NCI-H187 treated with DMSO at 0.1 percent for 48 hours (cell line): Measurements from ENCODE around the gene HARS2.
A peak's percentile ranks its signal among the peaks of the same experiment; 100 is the strongest.
"Not testable (repeated sequence)": the region's sequence is repeated elsewhere in the genome, so short reads cannot be mapped to it uniquely, and the experiment has no call there.

Experiments
- DNase-seq: peaks from one replicate; lab custom pipeline; 2025; lab: John Stamatoyannopoulos, UW

Gene HARS2

GRCh38 chr5:140700177-140701144, 9.2 kb downstream of the HARS2 start, which contains the start of gene ZMAT2:
Gene ZMAT2, plus strand, starts transcription at chr5:140700447. Its CDS starts 14 bp downstream, at chr5:140700461.
- peak; percentile 86 for DNase-seq

DNA sequence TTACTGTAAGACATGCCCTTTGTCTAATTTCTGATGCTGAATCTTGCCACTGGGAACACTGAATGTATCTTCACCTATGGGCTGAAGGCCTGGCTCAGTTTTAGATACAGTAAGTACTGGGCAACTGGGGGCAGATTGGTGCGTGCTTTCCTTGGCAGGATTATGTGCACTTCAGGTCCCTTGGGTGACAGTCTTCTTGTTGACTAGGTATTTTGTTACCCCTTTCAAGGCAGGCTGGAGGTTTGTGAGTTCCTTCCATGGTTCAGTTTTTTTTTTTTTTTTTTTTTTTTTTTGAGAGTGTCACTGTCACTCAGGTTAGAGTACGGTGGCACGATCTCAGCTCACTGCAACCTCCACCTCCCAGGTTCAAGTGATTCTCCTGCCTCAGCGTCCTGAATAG, 16.6 kb downstream of the HARS2 start:
- DNase-seq, result no peak

DNA sequence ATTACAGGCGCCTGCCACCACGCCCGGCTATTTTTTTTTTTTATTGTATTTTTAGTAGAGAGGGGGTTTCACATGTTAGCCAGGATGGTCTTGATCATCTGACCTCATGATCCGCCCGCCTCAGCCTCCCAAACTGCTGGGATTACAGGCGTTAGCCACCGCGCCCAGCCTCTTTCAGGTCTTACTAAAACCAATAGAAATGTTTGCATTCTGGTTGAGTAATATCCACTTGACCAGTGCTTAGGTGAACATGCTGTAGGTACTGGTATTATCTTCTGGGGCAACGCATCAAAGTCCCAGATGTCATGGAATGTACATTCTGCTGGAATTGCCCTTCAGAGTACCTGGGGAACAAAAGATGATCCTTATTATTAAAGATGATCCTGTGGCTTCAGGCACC, 17.5 kb downstream of the HARS2 start:
- not testable (repeated sequence) for DNase-seq

- no peak for DNase-seq
Observed at GRCh38 chr5:140710899-140711552, 19.8 kb downstream of the HARS2 start.

DNA sequence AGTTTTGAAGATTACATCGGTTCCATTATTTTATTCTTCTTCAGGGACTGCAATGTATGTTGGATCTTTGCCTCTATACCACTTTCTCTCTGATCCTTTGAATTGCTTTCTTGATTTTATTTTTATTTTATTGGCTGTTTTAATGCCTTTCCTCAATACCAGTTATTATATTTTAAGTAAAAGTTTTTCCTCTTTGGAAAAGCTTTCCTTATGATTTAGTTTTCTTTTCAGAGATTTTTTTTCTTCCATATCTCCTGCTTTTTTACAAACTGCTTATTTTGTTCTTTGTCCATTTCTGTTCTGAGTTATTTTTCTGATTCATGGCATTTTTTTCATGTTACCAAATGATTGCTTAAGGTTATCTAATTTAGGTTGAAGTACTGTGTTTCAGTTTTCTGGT, 20.5 kb downstream of the HARS2 start:
- DNase-seq, result no peak

DNA sequence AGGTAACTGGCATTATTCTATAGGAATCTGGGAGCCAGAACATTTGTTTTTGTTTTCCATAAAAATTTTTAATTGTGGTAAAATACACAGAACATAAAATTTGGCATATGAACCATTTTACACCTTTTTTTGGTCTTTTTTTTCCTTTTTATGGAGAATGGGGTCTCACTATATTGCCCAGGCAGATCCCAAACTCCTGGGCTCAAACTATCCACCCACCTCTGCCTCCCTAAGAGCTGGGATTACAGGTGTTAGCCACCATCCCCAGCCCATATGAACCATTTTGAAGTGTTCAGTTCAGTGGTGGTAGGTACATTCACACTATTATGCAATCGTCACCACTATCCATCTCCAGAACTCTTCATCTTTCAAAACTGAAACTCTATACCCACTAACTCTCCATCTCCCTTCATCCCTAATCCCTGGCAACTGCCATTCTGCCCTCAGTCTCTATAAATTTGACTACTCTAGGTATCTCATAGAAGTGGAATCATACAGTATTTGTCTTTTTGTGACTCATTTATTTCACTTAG, 22.4 kb downstream of the HARS2 start:
- no peak for DNase-seq

GRCh38 chr5:140716238-140716637, 25.0 kb downstream of the HARS2 start:
- DNase-seq, result not testable (repeated sequence)

DNA sequence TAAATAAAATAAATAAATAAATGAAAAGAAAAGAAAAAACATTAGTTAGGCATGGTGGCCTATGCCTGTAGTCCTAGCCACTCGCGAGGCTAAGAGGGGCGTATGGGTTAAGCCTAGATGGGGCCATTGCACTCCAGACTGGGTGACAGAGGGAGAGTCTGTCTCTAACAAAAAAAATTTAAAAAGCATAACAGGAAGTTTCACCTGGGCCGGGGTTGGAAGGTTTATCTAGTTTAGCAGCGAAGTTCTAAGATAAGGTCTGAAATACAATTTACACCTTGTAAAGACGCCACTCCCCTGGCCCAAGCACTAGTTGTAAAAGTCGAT, 27.0 kb downstream of the HARS2 start:
- DNase-seq, result no peak

GRCh38 chr5:140720738-140721137, 29.5 kb downstream of the HARS2 start:
- DNase-seq, result not testable (repeated sequence)

- DNase-seq, result not testable (repeated sequence)
Observed at GRCh38 chr5:140721395-140721794, 30.1 kb downstream of the HARS2 start.

GRCh38 chr5:140725799-140726471, 34.7 kb downstream of the HARS2 start:
- DNase-seq, result no peak

- DNase-seq, result no peak
Observed at GRCh38 chr5:140733098-140733497, 41.8 kb downstream of the HARS2 start.

DNA sequence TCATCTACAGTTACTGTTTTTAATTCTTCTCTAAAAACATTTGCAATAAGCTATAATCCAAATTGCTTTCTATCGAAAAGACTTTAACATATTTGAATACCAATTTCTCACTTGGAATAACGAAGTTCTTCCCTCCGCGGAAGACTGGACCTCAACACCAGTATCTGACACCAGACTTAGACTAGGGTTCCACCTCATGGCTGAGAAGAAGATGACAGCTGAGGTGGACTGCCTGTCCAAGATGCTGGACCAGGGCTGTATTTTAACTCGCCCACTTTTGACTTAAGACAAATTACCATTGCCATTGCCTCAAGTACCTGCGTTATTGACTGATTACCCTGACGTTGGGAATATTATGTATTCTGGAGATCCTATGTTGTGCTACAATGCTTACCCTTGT, 43.1 kb downstream of the HARS2 start:
- DNase-seq, result no peak

GRCh38 chr5:140737486-140737885, 46.2 kb downstream of the HARS2 start:
- DNase-seq, result no peak

- DNase-seq, result no peak
Observed at GRCh38 chr5:140741967-140742366, 50.7 kb downstream of the HARS2 start.
